Measurements from ENCODE around the gene DFFB.

DNA sequence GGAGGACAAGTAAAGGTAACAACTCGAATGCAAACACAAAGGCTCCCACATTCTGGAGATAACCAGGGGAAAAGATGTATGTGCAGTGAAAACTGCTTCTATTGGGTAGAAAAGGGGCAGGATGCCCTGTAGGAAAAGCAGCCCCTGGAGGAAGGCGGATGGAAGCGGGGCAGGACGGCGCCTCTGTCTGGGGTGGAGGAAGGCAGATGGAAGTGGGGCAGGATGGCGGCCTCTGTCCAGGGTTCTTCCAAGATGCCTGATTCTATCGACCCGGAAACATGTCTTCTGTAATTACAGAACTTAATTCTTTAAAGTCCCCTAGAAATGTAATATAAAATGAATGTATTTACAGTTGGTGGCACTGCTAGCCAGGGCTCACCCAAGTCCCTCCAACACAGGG lies 37.0 kb upstream of the DFFB start:
- TF ChIP-seq, protein P1, sequence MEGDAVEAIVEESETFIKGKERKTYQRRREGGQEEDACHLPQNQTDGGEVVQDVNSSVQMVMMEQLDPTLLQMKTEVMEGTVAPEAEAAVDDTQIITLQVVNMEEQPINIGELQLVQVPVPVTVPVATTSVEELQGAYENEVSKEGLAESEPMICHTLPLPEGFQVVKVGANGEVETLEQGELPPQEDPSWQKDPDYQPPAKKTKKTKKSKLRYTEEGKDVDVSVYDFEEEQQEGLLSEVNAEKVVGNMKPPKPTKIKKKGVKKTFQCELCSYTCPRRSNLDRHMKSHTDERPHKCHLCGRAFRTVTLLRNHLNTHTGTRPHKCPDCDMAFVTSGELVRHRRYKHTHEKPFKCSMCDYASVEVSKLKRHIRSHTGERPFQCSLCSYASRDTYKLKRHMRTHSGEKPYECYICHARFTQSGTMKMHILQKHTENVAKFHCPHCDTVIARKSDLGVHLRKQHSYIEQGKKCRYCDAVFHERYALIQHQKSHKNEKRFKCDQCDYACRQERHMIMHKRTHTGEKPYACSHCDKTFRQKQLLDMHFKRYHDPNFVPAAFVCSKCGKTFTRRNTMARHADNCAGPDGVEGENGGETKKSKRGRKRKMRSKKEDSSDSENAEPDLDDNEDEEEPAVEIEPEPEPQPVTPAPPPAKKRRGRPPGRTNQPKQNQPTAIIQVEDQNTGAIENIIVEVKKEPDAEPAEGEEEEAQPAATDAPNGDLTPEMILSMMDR (IDR thresholded peaks at IDR 0.05) = no peak
- no peak for TF ChIP-seq POLR2A (IDR thresholded peaks at IDR 0.05)
